HCT116 (cell line): Measurements from ENCODE around the gene CYP2A6. TPM values are rescaled to one million over a fixed set of nuclear protein-coding genes. Genes with fewer than 3 reads are reported as not detected.
"Not testable (repeated sequence)": the region's sequence is repeated elsewhere in the genome, so short reads cannot be mapped to it uniquely, and the experiment has no call there.

Experiments
- ATAC-seq: fragments of 200-7000 bp; cut with Tn5 transposase; 2 replicates; pipeline ENCODE4 v1.9.1; 2020; ENCODE audit warnings: mild to moderate bottlenecking, moderate library complexity
- BruUV-seq: library from RNA; stranded (reverse); fragments of 400-500 nt; replicated peaks from 2 replicates; lab custom pipeline; 2021; lab: Mats Ljungman, UMichigan
- CTCF ChIA-PET: fragments of 300-600 bp; sonication (Branson Sonifier 250); formaldehyde crosslinking; loops from one replicate; lab custom pipeline; 2021; ENCODE audit warnings: antibody characterized with exemption; lab: Charles Lee
- POLR2A ChIA-PET: fragments of 300-600, 350-600 bp; sonication (Branson Sonifier 250); formaldehyde crosslinking; loops from one replicate; lab custom pipeline; 2021; ENCODE audit warnings: antibody characterized with exemption; lab: Charles Lee
- RAD21 ChIA-PET, 2 experiments: fragments of 300-600 bp; sonication (Branson Sonifier 250); formaldehyde crosslinking; loops; one replicate each; lab custom pipeline; 2023; ENCODE audit warnings: low total read pairs in 2 of 2; ENCODE audit not compliant: uncharacterized antibody in 2 of 2, unreplicated experiment in 2 of 2, low non-redundant PET in 1 of 2; lab: Charles Lee
- DNase-seq: peaks from one replicate; pipeline ENCODE4 v3.0.0-alpha.2; 2010; ENCODE audit warnings: low read depth, low spot score
- H2AFZ ChIP-seq: fragments of 200-600 bp; shearing (Covaris generic), sonication (generic); 2 replicates; pipeline ENCODE4 v1.6.1; 2017; ENCODE audit warnings: low read depth, mixed run types, mixed read lengths, antibody characterized with exemption, low read length; ENCODE audit not compliant: poor library complexity, severe bottlenecking
- H3K27ac ChIP-seq: 2 replicates; pipeline ENCODE4 v1.5.1; 2012; ENCODE audit warnings: low read depth, low read length
- H3K27me3 ChIP-seq: fragments of 200-600 bp; sonication (generic); 2 replicates; pipeline ENCODE4 v1.6.1; 2016; ENCODE audit warnings: mixed run types, low read length, mixed read lengths; ENCODE audit not compliant: insufficient read depth
- H3K36me3 ChIP-seq, 2 experiments: fragments of 200-500 bp in 1 of 2; fragments of 200-600 bp in 1 of 2; sonication (Bioruptor generic) in 1 of 2; sonication (generic) in 1 of 2; 2 replicates each; pipeline versions ENCODE4 v1.5.1 to v1.6.1; 2014 to 2016; ENCODE audit warnings: low read length in 2 of 2, inconsistent platforms in 1 of 2, mixed read lengths in 1 of 2, mixed run types in 1 of 2; ENCODE audit not compliant: insufficient read depth in 2 of 2, control insufficient read depth in 1 of 2
- H3K4me1 ChIP-seq, 2 experiments: fragments of 200-600 bp in 1 of 2; sonication (generic) in 1 of 2; 2 replicates each; pipeline versions ENCODE4 v1.5.1 to v1.6.1; 2012 to 2017; ENCODE audit warnings: low read length in 2 of 2, inconsistent platforms in 1 of 2, mild to moderate bottlenecking in 1 of 2, mixed read lengths in 1 of 2, mixed run types in 1 of 2, moderate library complexity in 1 of 2; ENCODE audit not compliant: insufficient read depth in 2 of 2, control insufficient read depth in 1 of 2
- H3K4me2 ChIP-seq: fragments of 200-600 bp; sonication (generic); 2 replicates; pipeline ENCODE4 v1.6.1; 2017; ENCODE audit warnings: mixed run types, low read length, mixed read lengths
- H3K4me3 ChIP-seq, 2 experiments: fragments of 200-600 bp in 1 of 2; sonication (generic) in 1 of 2; replicated peaks in 1 of 2; 2 replicates each; pipeline ENCODE4 v1.5.1; 2011 to 2016; ENCODE audit warnings: low read length in 2 of 2, control low read depth in 1 of 2, low read depth in 1 of 2, mild to moderate bottlenecking in 1 of 2, mixed read lengths in 1 of 2, mixed run types in 1 of 2
- H3K79me2 ChIP-seq: fragments of 200-600 bp; sonication (generic); 2 replicates; pipeline ENCODE4 v1.6.1; 2017; ENCODE audit warnings: mild to moderate bottlenecking, mixed run types, low read length, moderate library complexity, mixed read lengths; ENCODE audit not compliant: insufficient read depth
- H3K9ac ChIP-seq: fragments of 200-600 bp; sonication (generic); 2 replicates; pipeline ENCODE4 v1.6.1; 2016; ENCODE audit warnings: low read length, mixed read lengths
- H3K9me2 ChIP-seq: fragments of 200-600 bp; sonication (generic), shearing (Covaris generic); 2 replicates; pipeline ENCODE4 v1.6.1; 2017; ENCODE audit warnings: mixed run types, mild to moderate bottlenecking, moderate library complexity; ENCODE audit not compliant: insufficient read depth
- H3K9me3 ChIP-seq, 2 experiments: fragments of 200-500 bp in 1 of 2; fragments of 200-600 bp in 1 of 2; sonication (Bioruptor generic) in 1 of 2; sonication (generic) in 1 of 2; 2 replicates each; pipeline ENCODE4 v1.6.1; 2014 to 2017; ENCODE audit warnings: low read length in 2 of 2, mixed read lengths in 2 of 2, inconsistent platforms in 1 of 2, low read depth in 1 of 2, mild to moderate bottlenecking in 1 of 2, mixed run types in 1 of 2, moderate library complexity in 1 of 2; ENCODE audit not compliant: control insufficient read depth in 1 of 2, insufficient read depth in 1 of 2
- H4K20me1 ChIP-seq: fragments of 200-600 bp; sonication (generic), shearing (Covaris generic); 2 replicates; pipeline ENCODE4 v1.6.1; 2017; ENCODE audit warnings: mixed run types, mild to moderate bottlenecking, moderate library complexity; ENCODE audit not compliant: insufficient read depth
- CEBPB ChIP-seq: IDR thresholded peaks from 2 replicates; pipeline ENCODE4 v1.6.1; 2012; ENCODE audit warnings: low read depth
- ELF1 ChIP-seq: IDR thresholded peaks from 2 replicates; pipeline ENCODE4 v1.6.1; 2012; ENCODE audit warnings: low read depth, borderline replicate concordance
- REST ChIP-seq: IDR thresholded peaks from 2 replicates; pipeline ENCODE4 v1.6.1; 2012; ENCODE audit warnings: low read depth
- intact Hi-C: fragments of 100-400 bp; cut with micrococcal nuclease; formaldehyde crosslinking; loops from 2 replicates; pipeline ENCODE4 v1.10.0; 2022
- total RNA-seq: library from RNA; stranded (reverse); gene quantifications from one replicate; pipeline ENCODE4 v1.2.1, GENCODE V29; 2021; ENCODE audit not compliant: unreplicated experiment

The CYP2A6 gene
- total RNA-seq, 1 experiment from 2014 or later: 0.57 TPM

GRCh38 chr19:40867701-40868100, 17.5 kb upstream of the CYP2A6 start (continued):
- TF ChIP-seq REST: no peak
- no peak for TF ChIP-seq CEBPB
- TF ChIP-seq ELF1: no peak

GRCh38 chr19:40864739-40865496, 14.7 kb upstream of the CYP2A6 start:
- CTCF ChIA-PET, BruUV-seq, POLR2A ChIA-PET: not testable (repeated sequence)

More at GRCh38 chr19:40864739-40865496, 14.7 kb upstream of the CYP2A6 start:
- H3K79me2 ChIP-seq, H3K9ac ChIP-seq, H4K20me1 ChIP-seq, H3K27me3 ChIP-seq, H2AFZ ChIP-seq, H3K4me2 ChIP-seq, H3K36me3 ChIP-seq, ATAC-seq, H3K4me3 ChIP-seq, intact Hi-C loops, H3K4me1 ChIP-seq, RAD21 ChIA-PET, H3K27ac ChIP-seq, H3K9me3 ChIP-seq, H3K9me2 ChIP-seq, DNase-seq: not testable (repeated sequence)
